Islet precursor cell (in vitro differentiated cells): Measurements from ENCODE around the gene RNF103.
"Not testable (repeated sequence)": the region's sequence is repeated elsewhere in the genome, so short reads cannot be mapped to it uniquely, and the experiment has no call there.

Experiments used
- DNase-seq: peaks from one replicate; pipeline ENCODE4 v3.0.0-alpha.2; 2018

The RNF103 gene

GRCh38 chr2:86622519-86623042, 1.1 kb downstream of the RNF103 start:
- no peak for DNase-seq

DNA sequence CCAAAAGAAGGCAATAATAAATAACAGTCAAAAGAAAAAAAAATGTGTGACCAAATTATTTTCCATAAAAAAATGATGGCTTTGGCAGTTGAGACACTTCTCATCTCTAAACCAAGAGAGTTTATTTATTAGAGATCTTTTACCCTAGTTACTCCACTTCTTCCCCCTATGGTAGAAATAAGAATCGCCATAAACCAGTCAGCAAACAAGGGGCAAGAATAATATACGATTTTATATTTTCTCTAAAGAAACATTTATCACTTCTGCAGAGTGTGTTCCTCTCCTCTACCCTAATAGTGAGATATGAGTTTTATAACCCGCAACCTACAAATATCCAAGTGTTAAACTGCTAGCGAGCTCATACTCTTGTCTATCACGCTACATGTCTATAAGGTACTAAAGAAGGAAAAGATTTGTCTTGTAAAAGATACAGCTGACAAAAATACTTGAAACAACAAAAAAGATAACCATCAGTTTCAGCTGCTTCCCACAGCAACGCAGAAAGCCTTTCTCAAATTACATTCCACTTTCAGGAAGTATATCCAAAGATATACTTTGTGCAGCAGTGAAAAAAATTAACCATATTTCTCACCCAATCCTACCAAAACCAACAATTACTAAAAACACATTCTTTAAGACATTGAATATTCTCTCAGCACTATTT, 2.3 kb downstream of the RNF103 start:
- DNase-seq, result no peak

GRCh38 chr2:86617738-86618137, 5.9 kb downstream of the RNF103 start:
- DNase-seq, result no peak

DNA sequence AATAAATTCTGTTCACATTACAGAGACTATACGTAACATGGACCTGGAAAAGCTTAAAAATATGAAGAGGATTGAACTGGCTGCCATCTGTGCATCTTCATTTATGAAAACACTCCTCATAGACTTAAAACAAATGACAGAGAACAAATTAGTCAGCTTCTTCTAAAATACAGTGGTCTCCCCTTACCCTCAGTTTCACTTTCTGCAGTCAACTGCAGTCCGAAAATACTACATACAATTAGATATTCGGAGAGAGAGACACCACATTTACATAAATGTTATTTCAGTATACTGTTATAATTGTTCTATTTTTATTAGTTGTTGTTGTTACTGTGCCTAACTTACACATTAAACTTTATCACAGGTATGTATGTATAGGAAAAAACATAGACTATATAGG, 6.5 kb downstream of the RNF103 start:
- DNase-seq, result no peak

GRCh38 chr2:86616502-86616901, 7.2 kb downstream of the RNF103 start:
- DNase-seq, result no peak

GRCh38 chr2:86615596-86615995, 8.1 kb downstream of the RNF103 start:
- DNase-seq, result no peak

DNA sequence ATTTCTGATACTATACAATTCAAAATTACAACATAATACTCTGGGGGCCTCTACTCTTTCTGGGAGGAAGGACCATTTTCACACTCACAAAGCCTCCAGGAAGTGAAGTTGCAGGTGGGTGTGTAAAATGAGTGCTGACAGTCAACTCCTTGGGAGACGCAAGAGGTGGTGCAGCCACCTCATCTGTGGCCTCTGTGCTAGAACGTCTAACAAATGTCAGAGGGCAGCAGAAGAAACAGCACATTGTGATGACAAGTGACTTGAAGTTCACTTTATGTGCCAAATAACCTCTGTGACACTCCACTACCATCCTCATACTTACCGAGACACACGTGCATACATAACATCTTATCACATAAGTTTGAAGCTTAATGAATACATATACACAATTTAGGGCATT, 10.2 kb downstream of the RNF103 start:
- no peak for DNase-seq

GRCh38 chr2:86610871-86611270, 12.8 kb downstream of the RNF103 start:
- DNase-seq, result no peak

DNA sequence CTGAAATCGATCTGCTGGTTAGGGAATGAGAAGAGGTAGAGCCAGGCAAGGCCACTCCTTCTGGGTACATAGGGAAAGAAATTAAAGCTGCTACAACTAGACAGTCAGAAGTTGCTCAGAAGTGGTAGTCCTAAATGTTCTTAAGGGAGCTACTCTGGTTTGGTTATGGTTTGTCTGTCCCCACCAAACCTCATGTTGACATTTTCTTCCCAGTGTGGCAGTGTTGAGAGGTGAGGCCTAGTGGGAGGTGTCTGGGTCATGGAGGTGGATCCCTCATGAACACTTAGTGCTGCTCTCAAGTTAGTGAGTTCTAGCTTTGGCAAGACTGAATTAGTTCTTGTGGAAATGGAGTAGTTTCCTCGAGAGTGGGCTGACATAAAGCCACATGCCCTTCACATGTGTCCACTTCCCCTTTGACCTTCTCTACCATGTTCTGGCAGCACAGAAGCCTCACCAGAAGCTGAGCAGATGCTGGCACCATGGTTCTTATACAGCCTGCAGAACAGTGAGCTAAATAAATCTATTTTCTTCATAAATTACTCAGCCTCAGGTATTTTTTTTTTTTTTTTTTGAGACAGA, 14.7 kb downstream of the RNF103 start:
- DNase-seq, result no peak

DNA sequence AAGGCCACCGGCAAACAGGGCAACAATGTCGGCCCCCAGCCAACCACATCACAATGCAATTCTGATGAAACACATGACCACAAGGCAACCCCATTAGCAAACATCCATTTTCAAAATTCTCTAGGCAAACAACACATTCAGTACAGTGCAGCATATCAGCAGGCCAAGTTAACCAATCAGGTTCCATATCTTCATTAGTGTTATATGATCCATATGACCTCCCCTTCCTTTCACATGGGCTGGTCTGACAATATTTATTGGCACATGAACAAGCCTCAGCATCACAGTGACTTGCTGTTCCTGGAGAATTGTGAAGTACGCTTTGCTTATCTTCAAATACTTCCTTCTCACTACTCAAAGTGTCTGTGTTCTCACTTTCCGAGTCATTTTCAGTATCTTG, 19.8 kb downstream of the RNF103 start:
- no peak for DNase-seq

GRCh38 chr2:86598966-86599365, 24.7 kb downstream of the RNF103 start:
- no peak for DNase-seq

GRCh38 chr2:86596118-86596517, 27.5 kb downstream of the RNF103 start:
- DNase-seq, result no peak

DNA sequence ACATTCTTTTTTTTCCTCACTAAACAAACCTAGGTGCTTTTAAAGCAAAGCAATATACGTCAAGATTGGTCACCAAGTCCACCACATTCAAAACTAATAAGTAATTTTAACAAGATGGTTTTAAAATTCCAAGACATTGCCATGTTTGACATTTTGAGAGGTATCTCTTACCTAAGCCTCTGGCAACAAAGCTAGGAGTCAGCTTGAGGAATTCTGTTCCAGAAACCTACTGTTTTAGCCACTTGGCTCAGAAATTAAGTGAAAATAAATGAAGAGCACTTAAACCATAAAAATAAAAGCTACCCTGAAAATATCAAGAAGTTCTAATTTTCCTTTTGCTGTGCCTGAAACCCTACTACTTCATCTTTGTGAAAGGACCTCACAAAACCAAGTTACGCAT, 30.4 kb downstream of the RNF103 start:
- no peak for DNase-seq

GRCh38 chr2:86592547-86593230, 31.0 kb downstream of the RNF103 start:
- no peak for DNase-seq

DNA sequence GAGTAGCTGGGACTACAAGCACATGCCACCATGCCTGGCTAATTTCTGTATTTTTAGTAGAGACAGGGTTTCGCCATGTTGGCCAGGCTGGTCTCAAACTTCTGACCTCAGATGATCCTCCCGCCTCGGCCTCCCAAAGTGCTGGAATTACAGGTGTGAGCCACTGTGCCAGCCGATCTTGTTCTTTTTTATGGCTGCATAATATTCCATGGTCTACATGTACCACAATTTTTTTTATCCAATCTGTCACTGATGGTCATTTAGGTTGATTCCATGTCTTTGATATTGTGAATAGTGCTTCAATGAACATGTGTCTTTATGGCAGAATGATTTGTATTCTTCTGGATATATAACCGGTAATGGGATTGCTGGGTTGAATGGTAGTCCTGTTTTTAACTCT, 34.0 kb downstream of the RNF103 start:
- DNase-seq, result not testable (repeated sequence)

DNA sequence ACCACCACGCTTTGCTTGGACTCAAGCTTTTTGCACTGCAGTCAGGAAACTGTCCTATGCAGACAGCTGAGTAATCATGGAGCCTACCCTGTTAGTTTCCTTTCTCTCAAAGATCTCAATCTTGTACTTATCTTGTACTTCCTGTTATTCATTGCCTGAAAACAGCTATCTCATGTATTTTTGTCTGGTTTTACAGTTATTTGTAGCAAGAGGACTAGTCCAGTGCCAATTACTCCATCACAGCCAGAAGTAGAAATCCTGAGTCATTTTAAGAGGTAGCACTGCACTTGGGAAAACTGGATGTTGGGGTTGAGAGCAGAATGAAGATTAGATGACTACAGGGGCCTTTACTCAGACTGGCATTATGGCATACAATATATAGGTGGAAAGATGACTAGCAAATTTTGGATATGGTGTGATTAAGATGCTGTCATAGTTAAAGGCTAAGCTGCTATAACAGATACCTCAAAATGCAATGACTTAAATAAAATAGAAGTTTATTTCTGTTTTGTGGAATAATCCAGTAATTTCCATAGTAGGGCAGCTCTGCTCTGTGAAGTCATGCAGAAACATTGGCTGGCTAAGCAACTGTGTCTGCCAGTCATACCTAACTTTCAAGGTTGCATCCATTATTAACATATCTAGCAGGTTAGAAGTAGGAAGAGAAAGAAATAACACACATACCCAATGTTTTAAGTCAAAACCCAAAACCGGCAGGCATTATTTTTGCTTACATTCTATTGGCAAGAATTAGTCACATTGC, 39.3 kb downstream of the RNF103 start:
- DNase-seq, result no peak

DNA sequence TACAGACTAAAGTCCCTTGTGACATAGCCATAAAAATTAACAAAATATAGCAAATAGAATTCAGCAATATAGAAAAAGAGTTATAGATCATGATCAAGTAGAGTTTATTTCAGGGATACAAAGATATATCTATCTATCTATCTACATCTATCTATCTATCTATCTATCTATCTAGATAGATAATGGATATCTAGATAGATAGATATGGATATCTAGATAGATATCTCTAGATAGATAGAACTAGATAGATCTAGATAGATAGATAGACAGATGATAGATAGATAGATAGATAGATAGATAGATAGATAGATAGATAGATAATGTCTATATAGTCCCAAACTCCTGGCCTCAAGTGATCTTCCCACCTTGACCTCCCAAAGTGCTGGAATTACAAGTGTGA, 43.1 kb downstream of the RNF103 start:
- no peak for DNase-seq

DNA sequence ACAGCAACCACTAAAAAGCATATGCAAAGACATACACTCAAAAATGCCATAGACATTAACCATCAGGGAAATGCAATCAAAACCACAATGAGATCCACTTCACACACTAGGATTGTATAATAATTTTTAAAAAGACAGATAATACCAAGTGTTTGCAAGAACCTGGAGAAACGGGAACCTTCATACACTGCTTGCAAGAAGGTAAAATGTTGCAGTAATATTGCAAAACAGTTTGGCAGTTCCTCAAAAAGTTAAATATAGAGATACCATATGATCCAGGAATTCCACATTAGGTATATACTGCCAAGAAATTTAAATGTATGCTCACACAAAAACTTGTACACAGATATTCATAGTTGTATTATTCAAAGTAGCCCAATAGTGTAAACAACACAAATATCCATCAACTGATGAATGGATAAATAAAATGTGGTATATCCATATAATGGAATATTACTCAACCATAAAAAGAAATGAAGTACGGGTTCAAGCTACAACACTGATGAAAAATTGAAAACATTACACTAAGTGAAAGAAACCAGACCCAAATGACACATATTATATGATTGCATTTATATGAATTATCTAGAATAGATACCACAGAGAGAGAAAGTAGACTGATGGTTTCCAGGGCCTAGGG, 45.7 kb downstream of the RNF103 start:
- DNase-seq, result no peak

DNA sequence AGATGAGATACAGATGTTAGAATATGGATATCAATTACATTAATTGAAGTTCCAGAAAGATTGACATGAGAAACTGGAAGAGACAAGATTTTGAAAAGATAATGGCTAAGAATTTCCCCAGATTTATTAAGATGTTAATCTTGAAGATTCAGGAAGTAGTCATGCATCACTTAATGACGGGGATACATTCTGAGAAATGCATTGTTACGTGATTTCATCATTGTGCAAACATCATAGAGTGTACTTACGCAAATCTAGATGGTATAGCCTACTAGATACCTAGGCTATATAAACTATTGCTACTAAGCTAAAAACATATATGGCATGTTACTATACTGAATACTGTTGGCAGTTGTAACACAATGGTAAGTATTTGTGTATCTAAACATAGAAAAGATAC, 53.6 kb downstream of the RNF103 start:
- DNase-seq, result no peak

- no peak for DNase-seq
Observed at GRCh38 chr2:86566821-86567190, 56.9 kb downstream of the RNF103 start.

GRCh38 chr2:86566158-86566820, 57.4 kb downstream of the RNF103 start:
- no peak for DNase-seq

DNA sequence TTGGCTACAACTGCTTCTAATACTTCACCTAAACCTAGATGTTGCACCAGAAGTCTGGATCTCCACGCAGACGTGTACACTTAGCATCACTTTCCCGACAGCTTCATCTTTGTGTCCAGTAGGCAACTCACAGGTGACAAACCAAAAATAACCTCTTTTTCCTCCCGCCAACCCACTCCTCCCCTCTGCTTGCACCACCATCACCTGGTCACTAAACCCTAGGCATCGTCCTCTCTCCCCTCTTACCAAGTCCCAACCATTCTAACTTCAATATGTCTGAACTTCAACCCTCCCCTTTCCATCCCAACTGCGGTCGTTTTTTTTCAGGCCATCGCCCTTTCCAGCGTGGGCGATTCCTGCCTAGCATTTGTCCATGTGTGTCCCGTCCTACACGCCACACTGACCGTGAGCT, 60.0 kb downstream of the RNF103 start:
- DNase-seq, result no peak
